ENCODE results near the gene MERTK. TPM values are rescaled to one million over a fixed set of nuclear protein-coding genes. Genes with fewer than 3 reads are reported as not detected.
"Not testable (repeated sequence)": the region's sequence is repeated elsewhere in the genome, so short reads cannot be mapped to it uniquely, and the experiment has no call there.

The MERTK gene
- 25.1 to 27.3 TPM (median 27.1 TPM) in 3 replicates for total RNA-seq

GRCh38 chr2:111897924-111898702, at the start of gene MERTK:
MERTK (plus strand) TSS chr2:111898607; CDS start chr2:111898736, 129 bp downstream.
- Mint-ChIP-seq H3K4me3 (peak within 1 kb of the TSS; percentile 88), H3K4me1 (peaks cover 39% of the 10 kb centered on the region), H3K27me3 (ENCODE audit: low read depth) (no peaks in the 10 kb centered on the region), H3K9me3 (no peaks in the 10 kb centered on the region), H3K27ac (peak within 1 kb of the TSS; percentile 93), H3K36me3 (no peaks in the 10 kb centered on the region)
- DNase-seq (ENCODE audit: low spot score in 2 of 2, unreplicated experiment in 2 of 2) = peak; percentile 85 to 86
- peak; percentile 36 for TF ChIP-seq CTCF (IDR thresholded peaks at IDR 0.05; ENCODE audit: unreplicated experiment)

GRCh38 chr2:111850646-111851045, 47.8 kb upstream of the MERTK start:
- peak in 1 of 2 experiments; percentile 44 for DNase-seq (ENCODE audit: low spot score in 2 of 2, unreplicated experiment in 2 of 2)
- H3K4me1 Mint-ChIP-seq = not testable (repeated sequence)

GRCh38 chr2:111852544-111852943, 45.9 kb upstream of the MERTK start:
- H3K4me1 Mint-ChIP-seq; H3K27me3 Mint-ChIP-seq (ENCODE audit: low read depth); H3K4me3 Mint-ChIP-seq; DNase-seq (ENCODE audit: low spot score in 2 of 2, unreplicated experiment in 2 of 2); H3K9me3 Mint-ChIP-seq: not testable (repeated sequence)
- Mint-ChIP-seq H3K36me3 (peaks cover 16% of the 10 kb centered on the region), H3K27ac (peak overlapping the region; percentile 66)

More at GRCh38 chr2:111850646-111851045, 47.8 kb upstream of the MERTK start:
- H3K9me3 Mint-ChIP-seq; H3K4me3 Mint-ChIP-seq; H3K27ac Mint-ChIP-seq; H3K27me3 Mint-ChIP-seq (ENCODE audit: low read depth): not testable (repeated sequence)
- H3K36me3 Mint-ChIP-seq = peaks cover 15% of the 10 kb centered on the region

- H3K4me1 Mint-ChIP-seq; H3K27ac Mint-ChIP-seq; H3K27me3 Mint-ChIP-seq (ENCODE audit: low read depth); H3K4me3 Mint-ChIP-seq; DNase-seq (ENCODE audit: low spot score in 2 of 2, unreplicated experiment in 2 of 2); H3K9me3 Mint-ChIP-seq: not testable (repeated sequence)
- H3K36me3 Mint-ChIP-seq = peaks cover 21% of the 10 kb centered on the region
These were observed 38.4 kb upstream of the MERTK start for GRCh38 chr2:111860005-111860404.

- H3K4me1 Mint-ChIP-seq; H3K4me3 Mint-ChIP-seq; DNase-seq (ENCODE audit: low spot score in 2 of 2, unreplicated experiment in 2 of 2); H3K27ac Mint-ChIP-seq; H3K9me3 Mint-ChIP-seq; H3K27me3 Mint-ChIP-seq (ENCODE audit: low read depth): not testable (repeated sequence)
- H3K36me3 Mint-ChIP-seq = peaks cover 18% of the 10 kb centered on the region
These were observed 33.3 kb upstream of the MERTK start for GRCh38 chr2:111865124-111865523.

- not testable (repeated sequence) for H3K4me1 Mint-ChIP-seq; DNase-seq (ENCODE audit: low spot score in 2 of 2, unreplicated experiment in 2 of 2); H3K9me3 Mint-ChIP-seq; H3K4me3 Mint-ChIP-seq; H3K27ac Mint-ChIP-seq; H3K27me3 Mint-ChIP-seq (ENCODE audit: low read depth)
- peaks cover 35% of the 10 kb centered on the region for H3K36me3 Mint-ChIP-seq
These were observed 25.6 kb upstream of the MERTK start for GRCh38 chr2:111872806-111873205.

GRCh38 chr2:111883661-111884591, 14.5 kb upstream of the MERTK start, which contains the start of gene ANAPC1:
ANAPC1 (minus strand) TSS chr2:111884193; CDS start chr2:111880825, 3,368 bp downstream.
- Mint-ChIP-seq H3K27me3 (ENCODE audit: low read depth) (no peaks in the 10 kb centered on the region), H3K9me3 (no peaks in the 10 kb centered on the region), H3K4me3 (peak within 1 kb of the TSS; percentile 87), H3K4me1 (peaks cover 4% of the 10 kb centered on the region), H3K27ac (peak within 1 kb of the TSS; percentile 96), H3K36me3 (peaks cover 3% of the 10 kb centered on the region)
- peak; percentile 70 to 88 for DNase-seq (ENCODE audit: low spot score in 2 of 2, unreplicated experiment in 2 of 2)
- TF ChIP-seq CTCF (IDR thresholded peaks at IDR 0.05; ENCODE audit: unreplicated experiment) = no peak

GRCh38 chr2:111884592-111884964, 13.8 kb upstream of the MERTK start:
- Mint-ChIP-seq H3K4me1 (peaks cover 4% of the 10 kb centered on the region), H3K4me3 (peak overlapping the region; percentile 87), H3K27ac (peak overlapping the region; percentile 96), H3K27me3 (ENCODE audit: low read depth) (no peaks in the 10 kb centered on the region), H3K9me3 (no peaks in the 10 kb centered on the region), H3K36me3 (peaks cover 2% of the 10 kb centered on the region)
- no peak for TF ChIP-seq CTCF (IDR thresholded peaks at IDR 0.05; ENCODE audit: unreplicated experiment)
- no peak for DNase-seq (ENCODE audit: low spot score in 2 of 2, unreplicated experiment in 2 of 2)
